BLaER1 treated with 17β-estradiol and CSF1 and Interleukin-3, amounts not matched to agents 10 nM and 100 nM (cell line): ENCODE data around the gene DSC1.

Experiments used
- H3K27ac ChIP-seq, 11 experiments: shearing (Covaris generic); formaldehyde crosslinking; 2 replicates each; pipeline ENCODE4 v1.8.1; 2022
- H3K27me3 ChIP-seq, 11 experiments: shearing (Covaris generic); formaldehyde crosslinking; 2 replicates each; pipeline ENCODE4 v1.8.1; 2022
- H3K36me3 ChIP-seq, 11 experiments: shearing (Covaris generic); formaldehyde crosslinking; 2 replicates each; pipeline ENCODE4 v1.8.1; 2022
- H3K4me1 ChIP-seq, 10 experiments: shearing (Covaris generic); formaldehyde crosslinking; 2 replicates each; pipeline ENCODE4 v1.8.1; 2022
- H3K4me2 ChIP-seq, 11 experiments: shearing (Covaris generic); formaldehyde crosslinking; 2 replicates each; pipeline ENCODE4 v1.8.1; 2022
- H3K4me3 ChIP-seq, 10 experiments: shearing (Covaris generic); formaldehyde crosslinking; 2 replicates each; pipeline ENCODE4 v1.8.1; 2022
- H3K9ac ChIP-seq, 11 experiments: shearing (Covaris generic); formaldehyde crosslinking; 2 replicates each; pipeline ENCODE4 v1.8.1; 2022
- H3K9me3 ChIP-seq, 11 experiments: shearing (Covaris generic); formaldehyde crosslinking; replicated peaks in 1 of 11; 2 replicates each; pipeline ENCODE4 v1.8.1; 2022
- H4K20me1 ChIP-seq, 11 experiments: shearing (Covaris generic); formaldehyde crosslinking; 2 replicates each; pipeline ENCODE4 v1.8.1; 2022
- Cebpa-rat ChIP-seq, 11 experiments: shearing (Covaris generic); IDR thresholded peaks; 2 replicates each; pipeline ENCODE4 v1.8.1; 2022

DSC1 gene

DNA sequence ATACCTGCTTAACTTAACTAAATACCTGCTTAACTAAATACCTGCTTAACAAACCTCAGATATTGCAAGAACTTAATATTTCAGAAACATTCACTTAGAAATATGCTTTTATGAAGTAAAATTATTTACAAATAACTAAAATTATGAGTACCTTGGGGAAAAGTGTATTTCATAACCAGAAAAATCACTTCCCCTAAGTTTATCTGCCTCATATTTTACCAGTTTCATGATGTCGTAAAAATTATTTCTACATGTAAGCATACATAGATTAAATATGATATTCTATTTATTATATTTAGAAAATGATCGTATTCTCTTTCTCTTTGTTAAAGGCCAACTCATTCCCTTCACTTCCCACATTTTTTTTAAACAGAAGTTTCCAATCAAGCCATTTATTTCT lies 41.5 kb upstream of the DSC1 start:
- no peaks in the 10 kb centered on the region for H3K9me3 ChIP-seq
- H3K27ac ChIP-seq: peak overlapping the region in 9 of 11 experiments; percentile 61 to 90 (median 85); a peak in 18 of 22 replicates
- peak overlapping the region; percentile 59 to 80 (median 73); a peak in 20 of 22 replicates for H3K4me2 ChIP-seq
- peak overlapping the region in 8 of 11 experiments; percentile 57 to 76 (median 68); a peak in 14 of 22 replicates for H3K9ac ChIP-seq
- H3K27me3 ChIP-seq: no peaks in the 10 kb centered on the region
- TF ChIP-seq Cebpa-rat (IDR thresholded peaks at IDR 0.05): no peak
- no peaks in the 10 kb centered on the region for H3K36me3 ChIP-seq
- H4K20me1 ChIP-seq: no peaks in the 10 kb centered on the region
- H3K4me3 ChIP-seq: no peak overlapping the region
- H3K4me1 ChIP-seq: peaks cover 15 to 60% (median 48%) of the 10 kb centered on the region in 10 experiments

- H3K9me3 ChIP-seq: no peaks in the 10 kb centered on the region
- no peaks in the 10 kb centered on the region for H4K20me1 ChIP-seq
- H3K36me3 ChIP-seq: no peaks in the 10 kb centered on the region
- peak overlapping the region; percentile 59 to 80 (median 73) for H3K4me2 ChIP-seq
- no peak for TF ChIP-seq Cebpa-rat (IDR thresholded peaks at IDR 0.05)
- 0 out of 20 replicates have a peak overlapping the region, but pooled peaks of 1 of the 10 experiments have one; percentile 14 for H3K4me3 ChIP-seq
- no peaks in the 10 kb centered on the region for H3K27me3 ChIP-seq
- peaks cover 15 to 64% (median 52%) of the 10 kb centered on the region in 10 experiments for H3K4me1 ChIP-seq
- H3K27ac ChIP-seq: peak overlapping the region in 10 of 11 experiments; percentile 26 to 90 (median 84); a peak in 19 of 22 replicates
- peak overlapping the region in 9 of 11 experiments; percentile 44 to 76 (median 66); a peak in 18 of 22 replicates for H3K9ac ChIP-seq
Observed at GRCh38 chr18:31203794-31204148, 41.1 kb upstream of the DSC1 start.

DNA sequence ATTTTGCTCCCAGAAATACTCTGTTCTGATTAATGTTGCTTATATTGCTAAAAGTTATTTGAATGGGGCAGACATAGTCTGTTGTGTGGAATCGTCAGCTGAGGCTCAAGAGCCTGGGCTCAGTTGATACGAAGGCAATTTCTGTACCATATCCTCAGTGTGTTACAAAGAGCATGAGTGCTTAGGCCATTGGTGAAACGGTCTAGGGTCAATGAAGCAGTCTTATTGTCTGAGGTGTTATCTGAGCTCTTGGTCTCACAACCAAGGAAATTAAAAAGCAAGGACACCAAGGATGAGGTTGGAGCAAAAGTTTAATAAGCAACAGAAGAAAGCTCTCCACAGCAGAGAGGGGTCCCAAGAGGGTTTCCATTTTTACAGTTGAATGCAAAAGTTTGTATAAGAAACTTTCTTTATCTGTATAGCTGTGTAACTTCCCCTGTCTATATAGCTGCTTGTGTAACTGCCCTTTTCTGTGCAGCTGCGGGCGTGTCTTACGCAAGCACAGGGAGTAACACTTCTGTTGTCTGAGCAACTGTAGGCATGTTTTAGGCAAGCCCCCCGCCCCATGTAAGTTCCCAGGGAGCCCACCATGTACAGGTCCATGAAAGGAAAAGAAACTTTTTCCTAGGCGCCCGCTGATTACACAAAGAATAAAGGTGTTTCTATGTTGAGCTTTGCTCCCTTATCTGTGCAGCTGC lies 40.6 kb upstream of the DSC1 start:
- Histone ChIP-seq H3K9ac (peak overlapping the region in 9 of 11 experiments; percentile 44 to 76 (median 66); a peak in 18 of 22 replicates), H3K27ac (peak overlapping the region in 10 of 11 experiments; percentile 26 to 90 (median 84); a peak in 19 of 22 replicates), H3K4me2 (peak overlapping the region; percentile 59 to 80 (median 73)), H3K27me3 (no peaks in the 10 kb centered on the region), H3K4me1 (peaks cover 15 to 67% (median 52%) of the 10 kb centered on the region in 10 experiments), H4K20me1 (no peaks in the 10 kb centered on the region), H3K9me3 (no peaks in the 10 kb centered on the region), H3K4me3 (0 out of 20 replicates have a peak overlapping the region, but pooled peaks of 1 of the 10 experiments have one; percentile 14), H3K36me3 (no peaks in the 10 kb centered on the region)
- peak; percentile 29 to 99 (median 96); a peak in 17 of 22 replicates for TF ChIP-seq Cebpa-rat (IDR thresholded peaks at IDR 0.05)

- no peak for TF ChIP-seq Cebpa-rat (IDR thresholded peaks at IDR 0.05)
- Histone ChIP-seq H3K4me2 (peak overlapping the region in 6 of 11 experiments; percentile 3 to 17 (median 14); a peak in 7 of 22 replicates), H3K9me3 (0 out of 22 replicates have a peak, but pooled peaks cover 0 to 5% (median 0%) of the 10 kb centered on the region in 11 experiments), H3K27ac (peak overlapping the region in 9 of 11 experiments; percentile 1 to 58 (median 34); a peak in 13 of 22 replicates), H4K20me1 (no peaks in the 10 kb centered on the region), H3K4me1 (peaks cover 15 to 39% (median 28%) of the 10 kb centered on the region in 10 experiments), H3K9ac (no peak overlapping the region), H3K36me3 (no peaks in the 10 kb centered on the region), H3K4me3 (no peak overlapping the region), H3K27me3 (no peaks in the 10 kb centered on the region)
Observed at GRCh38 chr18:31199190-31199769, 36.6 kb upstream of the DSC1 start.

- TF ChIP-seq Cebpa-rat (IDR thresholded peaks at IDR 0.05): no peak
- H3K4me3 ChIP-seq: no peak overlapping the region
- H4K20me1 ChIP-seq: no peaks in the 10 kb centered on the region
- H3K27me3 ChIP-seq: no peaks in the 10 kb centered on the region
- no peak overlapping the region for H3K9ac ChIP-seq
- 0 out of 22 replicates have a peak, but pooled peaks cover 0 to 5% (median 0%) of the 10 kb centered on the region in 11 experiments for H3K9me3 ChIP-seq
- H3K4me1 ChIP-seq: peaks cover under 1 to 23% (median 12%) of the 10 kb centered on the region in 10 experiments; a peak in 15 of 20 replicates
- H3K27ac ChIP-seq: no peak overlapping the region
- no peaks in the 10 kb centered on the region for H3K36me3 ChIP-seq
- H3K4me2 ChIP-seq: no peak overlapping the region
Observed at GRCh38 chr18:31197676-31198075, 35.0 kb upstream of the DSC1 start.

GRCh38 chr18:31195063-31195462 lies 32.4 kb upstream of the DSC1 start:
- 0 out of 22 replicates have a peak, but pooled peaks cover 0 to 5% (median 0%) of the 10 kb centered on the region in 11 experiments for H3K9me3 ChIP-seq
- peaks cover 0 to 15% (median 12%) of the 10 kb centered on the region in 10 experiments; a peak in 11 of 20 replicates for H3K4me1 ChIP-seq
- no peaks in the 10 kb centered on the region for H3K36me3 ChIP-seq
- H3K4me3 ChIP-seq: no peak overlapping the region
- H3K4me2 ChIP-seq: no peak overlapping the region
- no peaks in the 10 kb centered on the region for H3K27me3 ChIP-seq
- 0 out of 22 replicates have a peak overlapping the region, but pooled peaks of 1 of the 11 experiments have one; percentile 2 for H3K27ac ChIP-seq
- no peak for TF ChIP-seq Cebpa-rat (IDR thresholded peaks at IDR 0.05)
- no peak overlapping the region for H3K9ac ChIP-seq
- no peaks in the 10 kb centered on the region for H4K20me1 ChIP-seq

DNA sequence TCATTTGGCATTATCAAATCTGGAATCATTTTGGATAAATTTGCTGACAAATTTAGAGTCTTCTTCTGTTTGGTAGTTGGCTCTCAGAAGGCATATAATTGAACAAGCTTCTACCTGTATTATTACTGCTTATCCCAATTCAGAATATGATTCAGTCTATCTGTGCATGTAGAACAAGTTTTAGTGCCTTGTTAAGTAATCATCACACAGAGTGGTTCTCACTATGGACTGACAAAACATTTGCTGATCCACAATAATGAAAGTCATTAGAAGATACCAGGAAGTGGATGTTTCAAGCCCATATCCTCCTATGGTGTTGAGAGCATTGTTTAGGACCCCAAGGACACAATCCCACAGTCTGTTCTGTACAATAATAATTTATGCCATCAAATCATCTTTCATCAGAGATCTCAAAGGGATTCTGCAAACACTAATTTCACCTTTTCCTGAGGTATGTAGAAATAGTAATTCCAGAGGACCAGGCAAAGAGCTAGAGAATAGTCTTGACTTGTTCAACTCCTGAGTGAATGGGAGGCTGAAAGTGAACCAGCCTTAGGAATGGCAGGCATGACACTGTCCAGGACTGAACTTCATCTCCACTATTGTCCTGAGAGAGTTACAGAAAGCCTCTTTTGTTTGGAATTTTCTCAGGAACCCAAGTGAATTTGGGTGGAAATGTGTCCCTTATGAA lies 29.6 kb upstream of the DSC1 start:
- no peak for TF ChIP-seq Cebpa-rat (IDR thresholded peaks at IDR 0.05)
- no peak overlapping the region for H3K27ac ChIP-seq
- no peaks in the 10 kb centered on the region for H3K36me3 ChIP-seq
- H3K9ac ChIP-seq: no peak overlapping the region
- no peaks in the 10 kb centered on the region for H3K27me3 ChIP-seq
- no peak overlapping the region for H3K4me2 ChIP-seq
- H3K4me3 ChIP-seq: no peak overlapping the region
- H3K4me1 ChIP-seq: no peaks in the 10 kb centered on the region
- no peaks in the 10 kb centered on the region for H4K20me1 ChIP-seq
- H3K9me3 ChIP-seq: 0 out of 22 replicates have a peak, but pooled peaks cover 0 to 5% (median 0%) of the 10 kb centered on the region in 11 experiments

DNA sequence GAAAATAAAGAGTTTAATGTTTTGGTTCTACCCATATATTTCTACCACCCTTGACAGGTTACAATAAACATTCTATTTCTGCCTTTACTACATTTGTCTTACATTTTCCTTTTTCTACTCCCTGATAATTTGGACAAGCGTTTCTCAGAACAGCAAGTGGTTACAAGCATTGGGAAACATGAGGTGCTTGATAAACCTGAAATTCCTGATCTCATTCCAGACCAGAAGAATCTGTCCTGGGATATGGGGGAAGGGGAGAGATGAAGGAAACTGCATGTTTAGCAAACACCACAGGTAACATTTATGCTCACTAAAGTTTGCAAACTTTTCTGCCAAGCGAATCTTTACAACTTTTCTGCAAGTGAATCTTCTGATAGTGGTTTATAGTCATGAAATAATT lies 28.3 kb upstream of the DSC1 start:
- Histone ChIP-seq H3K27me3 (no peaks in the 10 kb centered on the region), H3K9me3 (0 out of 22 replicates have a peak, but pooled peaks cover 0 to 3% (median 0%) of the 10 kb centered on the region in 11 experiments), H3K4me3 (no peak overlapping the region), H4K20me1 (no peaks in the 10 kb centered on the region), H3K4me2 (no peak overlapping the region), H3K36me3 (no peaks in the 10 kb centered on the region), H3K9ac (no peak overlapping the region), H3K27ac (no peak overlapping the region), H3K4me1 (no peaks in the 10 kb centered on the region)
- TF ChIP-seq Cebpa-rat (IDR thresholded peaks at IDR 0.05): no peak

DNA sequence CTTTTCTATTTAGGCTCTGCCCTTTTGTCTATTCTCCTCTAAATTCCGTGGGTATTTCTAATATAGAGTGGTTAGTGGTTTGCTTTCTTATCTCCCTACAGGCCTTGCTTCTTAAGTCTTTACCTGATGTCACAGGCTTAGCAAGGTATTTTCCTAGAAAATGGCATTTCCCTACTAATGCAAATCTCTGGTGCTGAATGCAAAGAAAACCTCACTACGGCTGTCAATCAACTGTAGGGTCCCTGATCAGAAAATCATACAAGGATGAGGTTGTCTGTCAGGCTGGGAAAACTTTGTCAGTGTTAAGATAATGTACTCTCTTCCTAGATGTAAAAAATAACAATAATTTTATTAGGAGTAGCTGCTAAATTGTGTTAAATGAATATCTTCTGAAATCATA lies 27.1 kb upstream of the DSC1 start:
- Histone ChIP-seq H3K4me3 (no peak overlapping the region), H3K27me3 (no peaks in the 10 kb centered on the region), H3K9ac (no peak overlapping the region), H3K9me3 (no peaks in the 10 kb centered on the region), H3K27ac (no peak overlapping the region), H3K4me2 (no peak overlapping the region), H3K36me3 (no peaks in the 10 kb centered on the region), H3K4me1 (no peaks in the 10 kb centered on the region), H4K20me1 (no peaks in the 10 kb centered on the region)
- no peak for TF ChIP-seq Cebpa-rat (IDR thresholded peaks at IDR 0.05)
